ENCODE measurements around the gene PITPNC1. TPM values are rescaled to one million over a fixed set of nuclear protein-coding genes. Genes with fewer than 3 reads are reported as not detected.

PITPNC1 gene
- total RNA-seq, 2 donors from 2014 or later: 12.5 to 18.1 TPM

GRCh38 chr17:67662712-67663111 lies 285.6 kb downstream of the PITPNC1 start:
- no peak overlapping the region for H3K4me3 ChIP-seq
- no peak for TF ChIP-seq CTCF (IDR thresholded peaks at IDR 0.05)
- H3K9me3 ChIP-seq: peaks cover 0 to 6% of the 10 kb centered on the region in 2 donors
- no peak for DNase-seq (ENCODE audit: low spot score)
- H3K36me3 ChIP-seq: no peaks in the 10 kb centered on the region
- H3K27me3 ChIP-seq: no peaks in the 10 kb centered on the region
- no peaks in the 10 kb centered on the region for H3K4me1 ChIP-seq
- no peak overlapping the region for H3K27ac ChIP-seq

GRCh38 chr17:67663457-67663856 lies 286.4 kb downstream of the PITPNC1 start:
- H3K27ac ChIP-seq: no peak overlapping the region
- no peak for TF ChIP-seq CTCF (IDR thresholded peaks at IDR 0.05)
- DNase-seq (ENCODE audit: low spot score): no peak
- no peaks in the 10 kb centered on the region for H3K4me1 ChIP-seq
- H3K36me3 ChIP-seq: no peaks in the 10 kb centered on the region
- peaks cover 0 to 3% of the 10 kb centered on the region in 2 donors for H3K9me3 ChIP-seq
- no peaks in the 10 kb centered on the region for H3K27me3 ChIP-seq
- H3K4me3 ChIP-seq: no peak overlapping the region

- H3K27ac ChIP-seq: no peak overlapping the region
- TF ChIP-seq CTCF (IDR thresholded peaks at IDR 0.05): no peak
Observed at GRCh38 chr17:67666028-67666427, 288.9 kb downstream of the PITPNC1 start.

GRCh38 chr17:67666710-67667109 lies 289.6 kb downstream of the PITPNC1 start:
- Histone ChIP-seq H3K27ac (no peak overlapping the region), H3K9me3 (no peaks in the 10 kb centered on the region), H3K27me3 (no peaks in the 10 kb centered on the region), H3K36me3 (peaks cover 5% of the 10 kb centered on the region), H3K4me1 (no peaks in the 10 kb centered on the region), H3K4me3 (no peak overlapping the region)
- no peak for DNase-seq (ENCODE audit: low spot score)
- TF ChIP-seq CTCF (IDR thresholded peaks at IDR 0.05): no peak

More at GRCh38 chr17:67666028-67666427, 288.9 kb downstream of the PITPNC1 start:
- Histone ChIP-seq H3K4me3 (no peak overlapping the region), H3K27me3 (no peaks in the 10 kb centered on the region), H3K4me1 (no peaks in the 10 kb centered on the region), H3K9me3 (no peaks in the 10 kb centered on the region), H3K36me3 (peaks cover 5% of the 10 kb centered on the region)
- no peak for DNase-seq (ENCODE audit: low spot score)

GRCh38 chr17:67671493-67671892 lies 294.4 kb downstream of the PITPNC1 start:
- no peak for TF ChIP-seq CTCF (IDR thresholded peaks at IDR 0.05)
- Histone ChIP-seq H3K36me3 (peaks cover 5% of the 10 kb centered on the region), H3K27me3 (no peaks in the 10 kb centered on the region), H3K9me3 (no peaks in the 10 kb centered on the region), H3K4me1 (peaks cover 0 to 14% of the 10 kb centered on the region in 2 donors), H3K27ac (no peak overlapping the region), H3K4me3 (no peak overlapping the region)
- no peak for DNase-seq (ENCODE audit: low spot score)

GRCh38 chr17:67672592-67673335 lies 295.7 kb downstream of the PITPNC1 start:
- TF ChIP-seq CTCF (IDR thresholded peaks at IDR 0.05): no peak
- Histone ChIP-seq H3K36me3 (peaks cover 5% of the 10 kb centered on the region), H3K9me3 (no peaks in the 10 kb centered on the region), H3K4me3 (no peak overlapping the region), H3K27ac (no peak overlapping the region), H3K27me3 (no peaks in the 10 kb centered on the region), H3K4me1 (peaks cover 0 to 23% of the 10 kb centered on the region in 2 donors)
- no peak for DNase-seq (ENCODE audit: low spot score)

Measured in right atrium auricular region (tissue), 2 donors.